Glutamatergic neuron (in vitro differentiated cells): ENCODE data around the gene VOPP1. TPM values are rescaled to one million over a fixed set of nuclear protein-coding genes. Genes with fewer than 3 reads are reported as not detected.
"Not testable (repeated sequence)": the region's sequence is repeated elsewhere in the genome, so short reads cannot be mapped to it uniquely, and the experiment has no call there.

Source experiments
- DNase-seq: peaks from one replicate; pipeline ENCODE4 v3.0.0; 2022
- H3K27ac Mint-ChIP-seq: one replicate; pipeline ENCODE4 v1.8.0; 2020; ENCODE audit warnings: mild to moderate bottlenecking, mixed read lengths, inconsistent platforms; ENCODE audit not compliant: unreplicated experiment
- H3K27me3 Mint-ChIP-seq: one replicate; pipeline ENCODE4 v1.8.0; 2020; ENCODE audit warnings: mild to moderate bottlenecking, moderate library complexity, mixed read lengths, inconsistent platforms; ENCODE audit not compliant: unreplicated experiment
- H3K36me3 Mint-ChIP-seq: one replicate; pipeline ENCODE4 v1.8.0; 2020; ENCODE audit warnings: mild to moderate bottlenecking, mixed read lengths, inconsistent platforms; ENCODE audit not compliant: unreplicated experiment
- H3K4me1 Mint-ChIP-seq: one replicate; pipeline ENCODE4 v1.8.0; 2020; ENCODE audit warnings: mild to moderate bottlenecking, low read depth, mixed read lengths, inconsistent platforms; ENCODE audit not compliant: unreplicated experiment
- H3K4me3 Mint-ChIP-seq: one replicate; pipeline ENCODE4 v1.8.0; 2020; ENCODE audit warnings: mild to moderate bottlenecking, mixed read lengths, inconsistent platforms; ENCODE audit not compliant: unreplicated experiment
- H3K9me3 Mint-ChIP-seq: one replicate; pipeline ENCODE4 v1.8.0; 2020; ENCODE audit warnings: mild to moderate bottlenecking, moderate library complexity, mixed read lengths, inconsistent platforms; ENCODE audit not compliant: unreplicated experiment
- CTCF ChIP-seq: fragments of 200-600 bp; sonication (generic); IDR thresholded peaks from one replicate; pipeline ENCODE4 v1.5.0; 2021; ENCODE audit not compliant: partially characterized antibody, unreplicated experiment
- total RNA-seq: library from RNA; stranded (reverse); fragmentation: NEBNext Ultra II Directional; extraction: Animal tissue kit (Norgen Biotek cat#: 25700); gene quantifications from one replicate; pipeline ENCODE4 v1.2.1, GENCODE V29; 2021; ENCODE audit not compliant: unreplicated experiment

VOPP1 gene
- total RNA-seq, 1 donor from 2014 or later: 30.6 TPM

GRCh38 chr7:55515569-55516279 is 56.6 kb downstream of the VOPP1 start:
- H3K9me3 Mint-ChIP-seq: no peaks in the 10 kb centered on the region
- H3K27me3 Mint-ChIP-seq: peaks cover 3% of the 10 kb centered on the region
- peaks cover 8% of the 10 kb centered on the region for H3K4me1 Mint-ChIP-seq
- no peak overlapping the region for H3K27ac Mint-ChIP-seq
- TF ChIP-seq CTCF: no peak
- DNase-seq: no peak
- no peak overlapping the region for H3K4me3 Mint-ChIP-seq
- no peaks in the 10 kb centered on the region for H3K36me3 Mint-ChIP-seq

GRCh38 chr7:55514546-55515265 is 57.6 kb downstream of the VOPP1 start:
- no peak overlapping the region for H3K4me3 Mint-ChIP-seq
- peaks cover 8% of the 10 kb centered on the region for H3K4me1 Mint-ChIP-seq
- no peak for TF ChIP-seq CTCF
- H3K36me3 Mint-ChIP-seq: no peaks in the 10 kb centered on the region
- DNase-seq: no peak
- no peak overlapping the region for H3K27ac Mint-ChIP-seq
- peaks cover 3% of the 10 kb centered on the region for H3K27me3 Mint-ChIP-seq
- H3K9me3 Mint-ChIP-seq: no peaks in the 10 kb centered on the region

GRCh38 chr7:55513868-55514267 is 58.4 kb downstream of the VOPP1 start:
- H3K36me3 Mint-ChIP-seq: no peaks in the 10 kb centered on the region
- no peak overlapping the region for H3K27ac Mint-ChIP-seq

GRCh38 chr7:55512635-55513191 is 59.6 kb downstream of the VOPP1 start:
- H3K36me3 Mint-ChIP-seq: no peaks in the 10 kb centered on the region
- H3K4me1 Mint-ChIP-seq: peaks cover 8% of the 10 kb centered on the region
- no peak overlapping the region for H3K27ac Mint-ChIP-seq
- TF ChIP-seq CTCF: no peak
- H3K9me3 Mint-ChIP-seq: no peaks in the 10 kb centered on the region
- DNase-seq: no peak
- peaks cover 3% of the 10 kb centered on the region for H3K27me3 Mint-ChIP-seq
- H3K4me3 Mint-ChIP-seq: no peak overlapping the region

More at GRCh38 chr7:55513868-55514267, 58.4 kb downstream of the VOPP1 start:
- no peak overlapping the region for H3K4me3 Mint-ChIP-seq
- TF ChIP-seq CTCF: no peak
- DNase-seq: no peak
- peaks cover 8% of the 10 kb centered on the region for H3K4me1 Mint-ChIP-seq
- no peaks in the 10 kb centered on the region for H3K9me3 Mint-ChIP-seq
- peaks cover 3% of the 10 kb centered on the region for H3K27me3 Mint-ChIP-seq

GRCh38 chr7:55510621-55511020 is 61.7 kb downstream of the VOPP1 start:
- TF ChIP-seq CTCF: no peak
- no peaks in the 10 kb centered on the region for H3K36me3 Mint-ChIP-seq
- H3K9me3 Mint-ChIP-seq: no peaks in the 10 kb centered on the region
- no peak overlapping the region for H3K4me3 Mint-ChIP-seq
- no peak overlapping the region for H3K27ac Mint-ChIP-seq
- H3K27me3 Mint-ChIP-seq: peaks cover 3% of the 10 kb centered on the region
- H3K4me1 Mint-ChIP-seq: peaks cover 2% of the 10 kb centered on the region
- DNase-seq: no peak

- not testable (repeated sequence) for H3K4me3 Mint-ChIP-seq, H3K4me1 Mint-ChIP-seq, H3K9me3 Mint-ChIP-seq, H3K27ac Mint-ChIP-seq, DNase-seq, H3K27me3 Mint-ChIP-seq, H3K36me3 Mint-ChIP-seq
Observed at GRCh38 chr7:55510206-55510605, 62.1 kb downstream of the VOPP1 start.
